ENCODE measurements around the gene NSMCE3. TPM values are rescaled to one million over a fixed set of nuclear protein-coding genes. Genes with fewer than 3 reads are reported as not detected.

Gene NSMCE3
- total and polyA plus RNA-seq, 2 experiments from 2014 or later, result 9.7 to 10.0 TPM

GRCh38 chr15:29252234-29252633, 17.4 kb downstream of the NSMCE3 start:
- Mint-ChIP-seq H3K4me3 (no peak overlapping the region), H3K9me3 (no peaks in the 10 kb centered on the region), H3K27me3 (ENCODE audit: insufficient read depth, low read depth, poor library complexity) (peaks cover 2% of the 10 kb centered on the region), H3K36me3 (ENCODE audit: low read depth) (no peaks in the 10 kb centered on the region), H3K4me1 (no peaks in the 10 kb centered on the region), H3K27ac (no peak overlapping the region)
- Histone ChIP-seq H3K4me2 (no peak overlapping the region), H3K27me3 (ENCODE audit: insufficient read depth) (no peaks in the 10 kb centered on the region), H3K36me3 (ENCODE audit: insufficient read depth) (no peaks in the 10 kb centered on the region), H3K9me2 (ENCODE audit: insufficient read depth) (no peaks in the 10 kb centered on the region), H3K79me2 (replicated peaks; ENCODE audit: insufficient read depth) (no peaks in the 10 kb centered on the region), H3K4me3 (no peak overlapping the region), H3K27ac (ENCODE audit: low read depth) (no peak overlapping the region), H4K20me1 (replicated peaks; ENCODE audit: insufficient read depth) (no peaks in the 10 kb centered on the region), H3F3A (replicated peaks; ENCODE audit: low read depth) (no peaks in the 10 kb centered on the region), H2AFZ (no peak overlapping the region), H3K4me1 (ENCODE audit: insufficient read depth) (no peaks in the 10 kb centered on the region)
- no peak for TF ChIP-seq JUNB (IDR thresholded peaks at IDR 0.05; ENCODE audit: unreplicated experiment)
- no peak for TF ChIP-seq STAT1 (IDR thresholded peaks at IDR 0.05; ENCODE audit: unreplicated experiment)
- TF ChIP-seq EZH2phosphoT487 (IDR thresholded peaks at IDR 0.05; ENCODE audit: unreplicated experiment), result no peak
- no peak for TF ChIP-seq REST (IDR thresholded peaks at IDR 0.05; ENCODE audit: unreplicated experiment)
- TF ChIP-seq ZNF114 (CRISPR knock-in tag; IDR thresholded peaks at IDR 0.05), result no peak
- no peak for TF ChIP-seq ZNF331 (CRISPR knock-in tag; IDR thresholded peaks at IDR 0.05; ENCODE audit: low read depth)
- TF ChIP-seq NANOG (IDR thresholded peaks at IDR 0.05; ENCODE audit: borderline replicate concordance), result no peak
- no peak for TF ChIP-seq ETS1 (IDR thresholded peaks at IDR 0.05)
- TF ChIP-seq CREB1 (CRISPR knock-in tag; IDR thresholded peaks at IDR 0.05; ENCODE audit: low read depth), result no peak
- TF ChIP-seq POLR2AphosphoS5 (IDR thresholded peaks at IDR 0.05; ENCODE audit: low read depth), result no peak
- TF ChIP-seq CTCF (conservative IDR thresholded peaks at IDR 0.05; ENCODE audit: low read depth in 2 of 2), result no peak
- TF ChIP-seq ZNF462 (CRISPR knock-in tag; IDR thresholded peaks at IDR 0.05), result no peak
- no peak for TF ChIP-seq EZH2 (IDR thresholded peaks at IDR 0.05; ENCODE audit: low read depth, unreplicated experiment)
- ATAC-seq (no peak), DNase-seq (ENCODE audit: low spot score) (no peak)

All from GM23338 (cell line).